ACC112 (cell line): ENCODE data around the gene KRT74.

ENCODE experiments used
- H2AFZ ChIP-seq: fragments of 200-600 bp; sonication (generic); one replicate; pipeline ENCODE4 v1.6.0; 2017; ENCODE audit warnings: antibody characterized with exemption, low read length; ENCODE audit not compliant: unreplicated experiment
- H3K27ac ChIP-seq: fragments of 200-600 bp; sonication (generic); 2 replicates; pipeline ENCODE4 v1.5.1; 2014; ENCODE audit warnings: low read depth, mild to moderate bottlenecking, antibody characterized with exemption, low read length, moderate library complexity
- H3K27me3 ChIP-seq: fragments of 200-600 bp; sonication (generic); 2 replicates; pipeline ENCODE4 v1.6.1; 2014; ENCODE audit warnings: mild to moderate bottlenecking, antibody characterized with exemption, low read length, moderate library complexity, mixed read lengths; ENCODE audit not compliant: insufficient read depth
- H3K36me3 ChIP-seq: fragments of 200-600 bp; sonication (generic); 2 replicates; pipeline ENCODE4 v1.6.1; 2016; ENCODE audit warnings: mild to moderate bottlenecking, antibody characterized with exemption, low read length, moderate library complexity, mixed read lengths; ENCODE audit not compliant: insufficient read depth
- H3K4me1 ChIP-seq: fragments of 200-600 bp; sonication (generic); one replicate; pipeline ENCODE4 v1.6.1; 2016; ENCODE audit warnings: low read length, mixed read lengths; ENCODE audit not compliant: insufficient read depth, unreplicated experiment, control insufficient read depth
- H3K4me3 ChIP-seq: fragments of 200-600 bp; sonication (generic); 2 replicates; pipeline ENCODE4 v1.5.1; 2014; ENCODE audit warnings: mild to moderate bottlenecking, low read depth, low read length
- H3K79me2 ChIP-seq: fragments of 200-600 bp; sonication (generic); one replicate; pipeline ENCODE4 v1.6.0; 2016; ENCODE audit warnings: low read length; ENCODE audit not compliant: control insufficient read depth, unreplicated experiment, insufficient read depth

KRT74 gene

GRCh38 chr12:52529846-52530245 lies 43.8 kb downstream of the KRT74 start:
- H3K4me1 ChIP-seq, result no peaks in the 10 kb centered on the region
- H3K79me2 ChIP-seq, result no peaks in the 10 kb centered on the region
- H3K36me3 ChIP-seq, result no peaks in the 10 kb centered on the region
- no peaks in the 10 kb centered on the region for H3K27me3 ChIP-seq
- H3K27ac ChIP-seq, result no peak overlapping the region
- H3K4me3 ChIP-seq, result no peak overlapping the region
- H2AFZ ChIP-seq, result no peak overlapping the region

- Histone ChIP-seq H3K79me2 (no peaks in the 10 kb centered on the region), H3K4me1 (no peaks in the 10 kb centered on the region), H3K27ac (no peak overlapping the region), H3K27me3 (no peaks in the 10 kb centered on the region), H2AFZ (no peak overlapping the region), H3K36me3 (no peaks in the 10 kb centered on the region), H3K4me3 (no peak overlapping the region)
These were observed 44.2 kb downstream of the KRT74 start for GRCh38 chr12:52529417-52529816.

DNA sequence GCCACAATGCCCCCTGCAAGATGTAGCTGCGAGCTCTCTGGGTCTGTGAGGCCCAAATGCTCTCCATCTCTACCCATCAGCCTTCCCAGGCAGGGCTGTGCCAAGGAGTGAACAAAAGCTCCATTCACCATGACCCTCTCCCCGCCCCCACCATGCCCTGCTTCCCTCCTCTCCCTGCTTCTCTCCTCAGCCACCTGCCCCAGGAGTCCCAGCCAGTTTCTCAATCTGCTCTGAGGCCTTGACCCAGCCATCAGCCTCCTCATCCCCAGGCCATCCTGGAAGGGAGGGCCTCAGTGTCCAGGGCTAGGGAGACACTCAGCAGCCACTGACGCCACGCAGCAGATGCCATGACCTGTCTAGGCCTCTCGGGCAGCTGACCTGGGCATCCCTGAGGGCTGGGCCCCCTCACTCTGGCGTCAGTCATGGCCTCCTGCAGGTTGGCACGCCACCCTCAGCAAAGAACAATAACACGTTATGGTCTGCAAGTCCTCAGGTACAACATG lies 45.0 kb downstream of the KRT74 start:
- H2AFZ ChIP-seq, result no peak overlapping the region
- no peak overlapping the region for H3K27ac ChIP-seq
- no peak overlapping the region for H3K4me3 ChIP-seq
- H3K4me1 ChIP-seq, result no peaks in the 10 kb centered on the region
- no peaks in the 10 kb centered on the region for H3K36me3 ChIP-seq
- no peaks in the 10 kb centered on the region for H3K27me3 ChIP-seq
- no peaks in the 10 kb centered on the region for H3K79me2 ChIP-seq

DNA sequence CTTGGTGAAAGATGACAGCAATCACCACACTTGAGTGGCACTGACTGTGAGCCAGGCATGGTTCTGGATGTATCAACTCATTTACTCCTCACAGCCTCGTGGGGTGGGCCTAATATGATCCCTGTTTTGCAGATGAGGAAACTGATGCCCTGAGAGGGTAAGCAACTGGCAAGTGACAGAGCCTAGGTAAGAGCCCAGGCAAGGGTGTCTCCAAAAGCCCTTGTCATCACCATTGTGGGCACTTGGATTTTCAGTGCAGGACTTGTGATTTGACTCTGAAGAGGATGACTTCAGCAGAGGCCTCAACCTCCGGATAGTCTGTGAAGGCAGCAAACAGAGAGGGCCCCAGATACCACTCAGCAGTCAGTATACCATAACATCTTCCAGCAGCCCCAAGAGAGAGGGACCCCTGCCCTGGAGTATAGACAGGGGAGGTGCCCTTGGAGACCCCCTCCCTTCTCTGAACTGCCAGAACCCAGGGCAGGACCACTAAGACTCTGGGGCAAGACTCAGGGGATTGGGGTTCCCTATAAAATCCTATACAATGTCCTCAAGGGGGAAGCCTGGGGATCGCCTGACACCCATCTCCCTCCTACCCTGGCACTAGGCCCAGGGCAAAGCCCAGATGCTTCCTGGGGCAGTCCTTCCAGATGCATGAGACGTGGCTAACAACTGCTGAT lies 46.4 kb downstream of the KRT74 start:
- Histone ChIP-seq H3K36me3 (no peaks in the 10 kb centered on the region), H3K27ac (no peak overlapping the region), H3K79me2 (no peaks in the 10 kb centered on the region), H3K4me3 (no peak overlapping the region), H3K4me1 (no peaks in the 10 kb centered on the region), H3K27me3 (no peaks in the 10 kb centered on the region), H2AFZ (no peak overlapping the region)

GRCh38 chr12:52526511-52526951 lies 47.1 kb downstream of the KRT74 start:
- no peak overlapping the region for H2AFZ ChIP-seq
- H3K36me3 ChIP-seq, result no peaks in the 10 kb centered on the region
- H3K27me3 ChIP-seq, result no peaks in the 10 kb centered on the region
- no peaks in the 10 kb centered on the region for H3K79me2 ChIP-seq
- H3K4me3 ChIP-seq, result no peak overlapping the region
- H3K4me1 ChIP-seq, result no peaks in the 10 kb centered on the region
- H3K27ac ChIP-seq, result no peak overlapping the region

DNA sequence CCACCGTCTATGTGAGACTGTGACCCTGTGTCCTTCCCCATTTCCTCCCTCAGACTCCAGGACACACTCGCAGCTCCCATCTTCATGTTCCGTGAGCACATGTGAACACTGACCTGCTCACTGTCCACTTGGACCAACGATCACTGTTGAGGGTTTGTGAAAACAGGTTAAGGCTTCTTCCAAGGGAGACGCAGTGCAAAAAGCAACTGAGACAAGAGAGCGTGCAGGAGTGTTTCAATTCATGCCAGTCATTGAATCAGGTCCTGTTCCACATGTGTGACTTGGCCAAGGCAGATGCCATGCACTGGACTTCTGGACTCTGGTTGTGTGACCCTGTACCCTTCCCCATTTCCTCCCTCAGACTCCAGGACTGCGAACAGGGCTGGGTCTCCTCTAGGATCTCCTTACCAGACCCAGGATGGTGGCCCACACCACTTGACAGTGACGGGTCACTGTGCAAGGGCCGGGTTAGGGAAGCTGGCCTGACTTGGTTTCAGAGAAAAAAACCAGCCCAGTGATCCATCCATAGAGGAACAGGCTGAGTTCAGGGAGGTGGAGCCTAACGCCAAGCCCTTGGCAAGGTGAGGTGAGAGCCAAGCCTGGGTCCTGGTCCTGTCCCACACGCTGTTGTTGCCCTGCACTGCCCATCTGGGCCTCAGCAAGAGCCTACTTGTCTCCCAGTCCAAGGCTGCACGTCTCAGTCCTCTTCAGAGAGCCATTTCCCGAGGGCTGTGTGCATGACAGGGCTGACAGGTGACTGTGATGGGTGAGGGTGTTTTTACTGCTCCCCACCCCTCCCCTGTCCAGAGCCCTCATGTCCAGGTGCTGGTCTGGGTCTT lies 47.8 kb downstream of the KRT74 start:
- no peaks in the 10 kb centered on the region for H3K36me3 ChIP-seq
- no peak overlapping the region for H3K27ac ChIP-seq
- no peak overlapping the region for H2AFZ ChIP-seq
- no peaks in the 10 kb centered on the region for H3K4me1 ChIP-seq
- H3K79me2 ChIP-seq, result no peaks in the 10 kb centered on the region
- no peak overlapping the region for H3K4me3 ChIP-seq
- H3K27me3 ChIP-seq, result no peaks in the 10 kb centered on the region

DNA sequence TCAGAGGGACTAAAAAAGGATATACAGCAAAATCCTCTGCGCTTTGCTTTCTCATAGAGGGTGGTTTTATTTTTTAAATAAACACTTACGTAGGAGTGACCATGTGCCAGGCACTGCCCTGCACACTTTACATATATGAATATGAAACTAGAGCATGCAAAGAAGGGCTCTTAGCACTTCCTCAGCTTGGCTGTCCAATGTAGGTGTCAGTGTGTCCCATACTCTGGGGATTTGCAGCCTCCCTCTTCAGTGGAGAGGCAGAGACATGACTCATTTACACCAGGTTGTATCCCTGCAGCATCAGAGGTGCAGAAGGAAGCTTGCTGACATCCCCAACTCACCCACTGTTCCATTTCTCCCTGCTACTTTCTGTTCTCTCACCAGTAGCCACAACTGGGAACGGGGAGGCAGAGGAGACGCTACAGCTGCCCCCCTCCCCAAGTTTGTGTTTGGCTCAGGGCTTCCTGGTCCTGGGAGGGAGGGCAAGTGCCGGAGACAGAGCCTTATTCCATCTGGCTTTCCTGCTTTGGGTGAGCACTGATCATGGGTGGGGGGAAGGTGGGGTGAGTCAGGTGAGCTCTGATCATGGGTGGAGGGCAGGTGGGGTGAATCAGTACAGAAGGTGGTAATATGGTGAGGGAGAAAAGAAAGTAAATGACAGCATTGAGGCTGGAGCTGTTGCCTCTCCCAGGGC lies 48.6 kb downstream of the KRT74 start:
- Histone ChIP-seq H3K4me3 (no peak overlapping the region), H3K27me3 (no peaks in the 10 kb centered on the region), H3K79me2 (no peaks in the 10 kb centered on the region), H3K4me1 (no peaks in the 10 kb centered on the region), H2AFZ (no peak overlapping the region), H3K36me3 (no peaks in the 10 kb centered on the region), H3K27ac (no peak overlapping the region)

DNA sequence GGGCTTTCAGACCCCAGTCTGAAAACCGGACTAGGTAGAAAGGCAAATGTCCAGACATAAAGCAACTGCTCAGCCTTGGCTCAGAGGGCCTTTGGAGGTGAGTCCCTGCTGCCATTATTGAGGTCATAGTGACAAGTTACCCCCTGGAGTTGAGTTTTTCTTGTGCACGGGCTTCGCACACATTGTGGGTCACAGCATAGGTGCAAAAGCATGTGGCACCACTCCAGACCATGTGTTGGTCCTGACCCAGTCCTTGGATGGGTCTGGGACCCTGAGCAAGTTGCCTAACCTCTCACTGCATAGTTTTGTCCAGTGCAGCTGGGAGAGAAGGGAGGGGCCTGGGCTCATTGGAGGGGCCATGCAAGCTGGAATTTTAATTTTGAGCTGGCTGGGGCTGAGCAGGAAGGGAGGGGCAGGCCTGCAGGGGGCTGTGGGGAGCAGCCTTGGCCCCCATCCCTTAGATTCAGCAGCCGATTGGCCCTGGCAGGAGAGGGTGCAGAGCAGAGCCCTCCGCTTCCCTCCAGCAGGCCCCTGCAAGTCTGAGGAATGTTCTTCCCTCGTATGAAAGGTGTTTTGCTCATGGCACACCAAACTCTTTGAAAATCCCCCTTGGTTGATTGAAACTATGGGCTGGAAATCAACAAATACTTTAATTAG lies 49.3 kb downstream of the KRT74 start:
- Histone ChIP-seq H3K4me3 (no peak overlapping the region), H3K27ac (no peak overlapping the region), H2AFZ (no peak overlapping the region)

DNA sequence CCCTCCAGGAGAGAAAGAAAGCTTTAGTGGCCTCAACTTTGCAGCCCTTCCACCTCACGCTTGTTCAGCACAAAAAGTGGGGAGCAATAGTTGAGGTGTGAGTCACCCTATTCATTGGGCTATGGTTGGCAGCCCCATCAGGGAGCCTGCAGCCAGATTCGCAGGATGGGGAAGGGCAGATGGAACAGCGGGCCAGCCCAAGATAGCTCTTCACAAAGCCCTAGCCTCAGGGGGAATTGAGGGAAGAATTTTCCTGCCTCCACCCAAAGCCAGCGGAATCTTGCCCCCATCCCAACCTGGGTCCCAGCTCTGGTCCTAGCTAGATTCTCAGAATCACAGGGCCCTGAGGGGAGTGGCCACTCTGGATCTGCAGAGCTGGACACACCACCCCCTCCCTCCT lies 49.8 kb downstream of the KRT74 start:
- Histone ChIP-seq H3K4me3 (no peak overlapping the region), H3K79me2 (no peaks in the 10 kb centered on the region), H3K4me1 (no peaks in the 10 kb centered on the region), H2AFZ (no peak overlapping the region), H3K27ac (no peak overlapping the region), H3K36me3 (no peaks in the 10 kb centered on the region), H3K27me3 (no peaks in the 10 kb centered on the region)

More for the DNA sequence above, 49.3 kb downstream of the KRT74 start:
- Histone ChIP-seq H3K4me1 (no peaks in the 10 kb centered on the region), H3K36me3 (no peaks in the 10 kb centered on the region), H3K79me2 (no peaks in the 10 kb centered on the region), H3K27me3 (no peaks in the 10 kb centered on the region)

DNA sequence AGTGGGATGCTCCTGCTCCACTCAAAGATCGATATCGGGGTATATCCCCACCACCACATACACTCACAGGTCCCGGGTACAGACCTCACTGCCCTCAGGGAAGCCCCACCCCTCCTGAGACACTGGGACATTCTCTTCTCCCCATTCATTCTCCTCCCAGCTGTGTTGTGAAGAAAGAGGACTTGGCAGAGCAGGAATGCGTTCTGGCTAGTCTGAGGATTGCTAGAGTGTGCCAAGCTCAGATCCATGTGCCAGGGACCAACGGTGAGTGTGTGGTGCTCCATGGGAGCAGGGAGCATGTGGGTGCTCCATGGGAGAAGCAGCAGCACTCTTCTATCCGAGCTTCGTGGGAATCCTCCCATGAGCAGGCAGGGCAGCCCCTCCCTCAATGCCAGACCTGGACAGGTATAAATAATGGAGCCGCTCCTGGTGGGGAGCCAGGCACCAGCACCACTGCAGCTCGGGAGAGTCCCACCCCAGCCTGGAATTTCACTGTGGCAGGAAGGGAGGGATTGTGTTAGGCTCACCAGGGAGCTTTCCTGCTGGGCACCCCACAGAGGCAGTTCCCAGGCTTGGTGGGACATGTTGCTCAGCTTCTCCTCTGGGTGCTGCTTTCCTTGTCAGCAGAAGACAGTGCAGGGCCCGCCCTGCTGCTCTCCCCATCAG lies 51.2 kb downstream of the KRT74 start:
- Histone ChIP-seq H3K27ac (no peak overlapping the region), H2AFZ (no peak overlapping the region), H3K4me1 (no peaks in the 10 kb centered on the region), H3K27me3 (no peaks in the 10 kb centered on the region), H3K4me3 (no peak overlapping the region), H3K36me3 (no peaks in the 10 kb centered on the region), H3K79me2 (no peaks in the 10 kb centered on the region)
